ENCODE data around the gene CELF2.

The CELF2 gene

DNA sequence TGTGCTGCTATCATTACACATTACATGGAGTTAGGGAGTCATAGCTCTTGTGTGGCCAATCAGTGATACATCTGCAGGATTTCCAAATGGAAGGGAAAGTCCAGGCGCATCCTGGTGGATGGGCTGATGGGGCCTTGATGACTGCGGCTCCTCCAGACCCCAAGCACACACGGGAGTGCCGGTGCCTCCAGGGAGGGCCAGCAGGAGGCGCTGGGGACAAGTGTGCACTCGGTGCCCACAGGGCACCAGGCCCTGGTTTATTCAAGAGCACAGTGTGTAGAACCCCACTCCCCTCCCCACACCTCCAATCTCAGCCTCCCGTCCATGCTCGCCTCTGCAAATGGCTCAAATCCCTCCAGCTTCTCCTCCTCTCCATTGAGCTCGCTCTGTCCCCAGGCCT is 349.8 kb downstream of the CELF2 start:
- no peak for DNase-seq

DNA sequence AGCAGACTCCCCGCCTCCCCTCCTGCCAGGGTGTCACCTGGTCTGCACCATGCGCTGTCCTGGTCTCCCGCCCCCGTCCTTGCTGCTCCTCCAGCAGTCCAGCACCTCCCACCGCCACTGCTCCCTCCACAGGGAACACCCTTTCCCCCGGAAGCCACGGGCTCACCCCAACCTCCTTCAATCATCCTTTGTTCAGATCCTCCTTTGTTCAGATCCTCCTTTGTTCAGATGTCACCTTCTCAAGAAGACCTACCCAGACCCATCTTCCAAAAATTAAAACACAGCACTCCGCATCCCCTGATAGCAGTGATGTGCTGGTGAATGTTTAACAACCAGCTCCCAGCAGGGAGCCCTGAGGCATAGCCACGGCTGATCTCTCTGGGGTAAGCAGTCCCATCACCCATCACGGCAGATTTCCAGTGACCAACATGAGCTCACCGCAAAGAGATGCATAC is 356.1 kb downstream of the CELF2 start:
- DNase-seq, result no peak

DNA sequence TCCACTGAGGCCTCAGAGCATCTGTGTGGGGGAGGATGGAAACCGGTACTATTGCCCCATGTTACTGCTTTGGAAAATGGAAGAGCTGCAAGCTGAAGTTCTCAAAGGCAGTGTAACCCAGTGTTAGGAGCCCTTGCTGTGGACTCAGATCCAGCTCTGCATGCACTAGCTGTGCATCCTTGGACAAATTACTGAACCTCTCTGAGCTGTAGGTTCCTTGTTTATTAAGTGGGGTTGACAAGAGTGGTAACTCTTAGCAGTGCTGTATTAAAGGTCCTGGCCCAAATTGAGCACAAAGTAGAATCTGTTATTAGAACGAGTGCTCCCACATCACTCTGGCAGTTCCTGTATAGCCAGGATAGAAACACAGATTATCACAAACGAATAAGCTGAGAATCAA is 359.6 kb downstream of the CELF2 start:
- DNase-seq, result no peak

- DNase-seq, result no peak
Measured at GRCh38 chr10:11378835-11379234, 361.2 kb downstream of the CELF2 start.

- no peak for DNase-seq
Measured at GRCh38 chr10:11379771-11380170, 362.1 kb downstream of the CELF2 start.

- no peak for DNase-seq
Measured at GRCh38 chr10:11381023-11381422, 363.4 kb downstream of the CELF2 start.

- no peak for DNase-seq
Measured at GRCh38 chr10:11381511-11381910, 363.8 kb downstream of the CELF2 start.

DNA sequence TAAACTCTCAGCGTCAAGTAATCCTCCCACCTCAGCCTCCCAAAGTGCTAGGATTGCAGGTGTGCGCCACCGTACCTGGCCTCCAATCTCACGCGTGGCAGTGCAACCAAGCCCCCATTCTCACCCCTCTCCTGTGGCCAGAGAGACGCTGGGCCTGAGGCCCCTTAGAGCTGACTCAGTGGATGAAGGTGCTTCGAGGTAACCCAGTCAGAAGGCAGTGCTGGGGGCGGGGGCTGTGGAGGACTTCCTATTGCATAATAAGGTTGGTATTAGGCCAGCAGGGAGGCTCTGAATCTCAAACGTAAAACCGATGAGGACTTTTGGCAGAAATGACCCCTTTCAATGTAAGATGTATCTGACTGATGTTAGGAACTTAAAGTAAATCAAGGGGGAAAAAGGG is 364.5 kb downstream of the CELF2 start:
- no peak for DNase-seq

GRCh38 chr10:11386044-11386443 is 368.4 kb downstream of the CELF2 start:
- DNase-seq, result no peak

Data from NCI-H1436 (cell line).